ENCODE data around the gene MCTP2. TPM values are rescaled to one million over a fixed set of nuclear protein-coding genes. Genes with fewer than 3 reads are reported as not detected.
A peak's percentile ranks its signal among the peaks of the same experiment; 100 is the strongest.

MCTP2 gene
- polyA plus RNA-seq, 1 donor from 2014 or later = 12.2 TPM

DNA sequence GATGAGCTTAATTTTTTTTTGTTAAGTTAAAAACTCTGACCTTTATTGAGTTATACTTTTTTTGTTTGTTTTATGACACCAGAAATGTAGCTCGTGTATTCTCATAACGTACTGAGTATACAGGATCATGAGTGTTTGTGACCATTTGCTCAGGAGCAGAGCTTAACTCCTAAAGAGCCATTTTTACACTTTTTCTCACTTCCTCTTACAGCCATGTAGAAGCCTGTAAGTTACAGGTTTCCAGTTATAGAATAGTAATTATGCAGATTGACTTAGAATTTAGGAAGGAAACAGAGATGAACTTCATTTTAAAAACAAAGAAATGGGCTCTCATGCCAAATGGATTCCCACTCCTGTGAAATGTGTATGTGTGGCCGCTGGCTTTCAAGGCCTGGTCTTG, 151.7 kb downstream of the MCTP2 start:
- Mint-ChIP-seq H3K27ac (peak overlapping the region in 2 of 3 donors; percentile 2 to 46), H3K4me1 (peaks cover 19 to 26% (median 23%) of the 10 kb centered on the region in 3 donors), H3K27me3 (no peaks in the 10 kb centered on the region), H3K4me3 (no peak overlapping the region), H3K9me3 (no peaks in the 10 kb centered on the region), H3K36me3 (peaks cover 12% of the 10 kb centered on the region)

DNA sequence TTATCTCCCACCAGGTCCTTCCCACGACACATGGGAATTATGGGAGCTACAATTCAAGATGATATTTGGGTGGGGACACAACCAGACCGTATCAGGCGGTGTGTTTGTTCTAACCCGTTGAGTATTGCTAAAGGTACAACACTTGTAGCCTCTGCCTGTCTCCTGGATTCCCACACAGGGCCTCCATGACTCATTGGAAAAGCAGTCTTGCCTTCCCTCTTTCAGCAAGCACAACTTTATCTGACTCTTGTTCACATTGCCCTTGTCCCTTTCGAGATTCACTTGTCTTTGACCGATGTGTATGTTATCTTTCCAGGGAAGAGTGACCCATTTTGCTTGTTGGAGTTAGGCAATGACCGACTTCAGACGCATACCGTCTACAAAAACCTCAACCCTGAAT, 152.3 kb downstream of the MCTP2 start:
- Mint-ChIP-seq H3K9me3 (no peaks in the 10 kb centered on the region), H3K4me1 (peaks cover 19 to 29% (median 27%) of the 10 kb centered on the region in 3 donors), H3K4me3 (no peak overlapping the region), H3K27me3 (no peaks in the 10 kb centered on the region), H3K27ac (peak overlapping the region in 1 of 3 donors; percentile 2), H3K36me3 (peaks cover 12% of the 10 kb centered on the region)

DNA sequence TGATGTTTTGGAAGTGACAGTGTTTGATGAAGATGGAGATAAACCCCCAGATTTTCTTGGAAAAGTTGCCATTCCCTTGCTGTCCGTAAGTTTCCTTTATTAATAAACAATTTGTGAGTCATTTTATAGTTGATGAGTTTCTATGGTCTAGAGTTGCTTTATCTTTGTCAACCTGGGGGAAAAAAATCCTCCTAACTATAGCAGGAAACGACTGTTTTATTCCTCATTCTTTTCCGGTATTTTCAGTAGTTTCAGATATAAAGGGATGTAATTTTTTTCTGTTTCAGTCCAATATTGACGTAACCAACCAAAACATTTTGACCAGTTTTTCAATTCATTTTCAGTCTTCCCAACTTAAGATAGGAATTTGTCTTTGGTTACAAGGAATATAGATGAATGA, 154.1 kb downstream of the MCTP2 start:
- no peak overlapping the region for H3K4me3 Mint-ChIP-seq
- no peaks in the 10 kb centered on the region for H3K9me3 Mint-ChIP-seq
- peaks cover 12% of the 10 kb centered on the region for H3K36me3 Mint-ChIP-seq
- H3K27ac Mint-ChIP-seq = no peak overlapping the region
- peaks cover 19 to 32% (median 27%) of the 10 kb centered on the region in 3 donors for H3K4me1 Mint-ChIP-seq
- no peaks in the 10 kb centered on the region for H3K27me3 Mint-ChIP-seq

DNA sequence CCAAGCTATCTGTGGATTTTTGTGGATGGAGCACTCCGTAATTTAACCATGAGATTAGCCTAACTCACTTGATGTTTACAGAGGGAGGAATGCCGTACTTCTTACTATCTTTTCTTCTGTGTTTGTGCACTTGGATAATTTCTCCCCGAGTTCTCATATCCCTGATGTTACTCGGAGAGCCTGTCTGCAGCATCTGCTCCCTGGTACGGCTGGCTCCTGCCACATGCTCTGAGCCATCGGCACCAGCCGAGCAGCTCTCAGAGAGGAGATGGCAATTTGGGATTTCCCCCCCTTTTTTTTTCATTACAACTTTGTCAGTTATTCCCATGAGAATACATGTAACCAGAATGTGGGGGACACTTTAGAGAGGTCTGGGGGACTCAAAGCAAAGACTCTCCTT, 155.0 kb downstream of the MCTP2 start:
- H3K4me1 Mint-ChIP-seq = peaks cover 19 to 32% (median 27%) of the 10 kb centered on the region in 3 donors
- no peaks in the 10 kb centered on the region for H3K27me3 Mint-ChIP-seq
- peaks cover 13% of the 10 kb centered on the region for H3K36me3 Mint-ChIP-seq
- no peak overlapping the region for H3K4me3 Mint-ChIP-seq
- no peaks in the 10 kb centered on the region for H3K9me3 Mint-ChIP-seq
- peak overlapping the region in 1 of 3 donors; percentile 1 for H3K27ac Mint-ChIP-seq

DNA sequence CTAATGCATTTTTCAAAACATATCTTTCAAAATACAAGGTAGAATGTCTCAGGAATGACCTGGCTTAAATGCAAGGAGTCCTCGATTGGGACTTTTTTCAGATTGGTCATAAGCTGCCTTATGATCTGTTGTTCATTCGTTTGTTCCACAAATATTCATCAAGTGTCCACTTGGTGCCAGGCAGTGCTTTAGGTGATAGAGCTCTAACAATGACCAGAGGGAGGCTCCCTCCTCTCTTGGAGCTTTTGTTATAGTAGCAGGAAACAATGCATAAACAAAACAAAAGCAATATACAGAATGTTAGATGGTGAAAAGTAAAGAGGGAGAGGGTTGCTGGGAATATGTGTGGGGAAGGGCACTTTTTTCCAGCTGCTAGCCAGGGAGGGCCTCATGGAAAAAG, 156.1 kb downstream of the MCTP2 start:
- H3K27me3 Mint-ChIP-seq = no peaks in the 10 kb centered on the region
- H3K36me3 Mint-ChIP-seq = peaks cover 16% of the 10 kb centered on the region
- H3K4me3 Mint-ChIP-seq = peak overlapping the region in 3 of 4 donors; percentile 42 to 88 (median 84)
- peak overlapping the region; percentile 1 to 89 (median 63) for H3K27ac Mint-ChIP-seq
- no peaks in the 10 kb centered on the region for H3K9me3 Mint-ChIP-seq
- H3K4me1 Mint-ChIP-seq = peaks cover 19 to 29% (median 27%) of the 10 kb centered on the region in 3 donors

DNA sequence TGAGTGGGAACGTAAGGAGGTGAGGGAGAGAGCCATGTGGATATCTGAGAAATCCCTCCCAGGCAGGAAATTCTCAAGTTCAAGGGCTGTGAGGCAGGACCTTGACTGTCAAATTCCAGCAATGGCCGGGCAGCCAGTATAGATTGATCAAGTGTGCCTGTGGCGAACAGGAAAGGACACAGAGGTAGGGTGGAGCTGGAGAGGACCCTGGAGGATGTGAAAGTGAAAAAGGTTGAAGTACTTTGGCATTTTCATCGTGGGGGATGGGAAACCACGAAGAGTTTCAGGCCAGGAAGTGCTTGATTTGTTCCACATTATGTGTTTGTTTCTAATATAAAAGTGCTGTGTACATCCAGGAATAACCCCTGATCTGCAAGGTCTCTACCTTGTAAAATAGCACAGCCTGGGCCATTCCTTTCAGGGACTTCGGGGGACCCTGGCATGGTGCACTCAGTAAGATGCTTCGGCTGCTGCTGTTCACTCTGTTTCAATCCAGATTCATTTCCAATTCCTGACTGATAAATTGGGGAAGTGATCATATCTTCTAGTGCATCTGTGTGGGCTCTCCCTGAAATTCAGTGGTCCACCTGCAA, 156.6 kb downstream of the MCTP2 start:
- H3K27ac Mint-ChIP-seq = peak overlapping the region; percentile 1 to 89 (median 63)
- no peaks in the 10 kb centered on the region for H3K9me3 Mint-ChIP-seq
- H3K4me3 Mint-ChIP-seq = peak overlapping the region in 3 of 4 donors; percentile 42 to 88 (median 84)
- no peaks in the 10 kb centered on the region for H3K27me3 Mint-ChIP-seq
- peaks cover 16% of the 10 kb centered on the region for H3K36me3 Mint-ChIP-seq
- H3K4me1 Mint-ChIP-seq = peaks cover 15 to 26% (median 23%) of the 10 kb centered on the region in 3 donors

DNA sequence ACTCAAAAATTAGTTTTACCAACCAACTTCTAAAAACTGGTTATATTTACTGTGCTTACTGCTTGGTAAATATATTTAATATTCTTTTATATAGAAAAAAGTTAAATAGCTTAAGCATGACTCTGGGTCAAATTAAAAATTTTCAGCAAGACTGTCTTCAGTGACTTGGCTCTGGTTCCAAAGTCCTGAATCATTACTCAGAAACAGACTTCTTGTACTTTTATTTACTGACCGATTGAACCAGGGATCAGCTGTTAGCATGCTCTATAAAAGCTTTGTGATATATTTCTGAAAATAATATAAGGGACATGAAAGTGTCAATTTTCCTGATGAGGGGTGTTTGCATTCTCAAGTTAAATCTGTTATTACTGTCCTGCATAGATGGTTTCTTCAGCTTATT, 164.3 kb downstream of the MCTP2 start:
- H3K4me1 Mint-ChIP-seq = no peaks in the 10 kb centered on the region
- no peaks in the 10 kb centered on the region for H3K27me3 Mint-ChIP-seq
- no peaks in the 10 kb centered on the region for H3K9me3 Mint-ChIP-seq
- H3K4me3 Mint-ChIP-seq = no peak overlapping the region
- H3K27ac Mint-ChIP-seq = no peak overlapping the region
- H3K36me3 Mint-ChIP-seq = peaks cover 12% of the 10 kb centered on the region

DNA sequence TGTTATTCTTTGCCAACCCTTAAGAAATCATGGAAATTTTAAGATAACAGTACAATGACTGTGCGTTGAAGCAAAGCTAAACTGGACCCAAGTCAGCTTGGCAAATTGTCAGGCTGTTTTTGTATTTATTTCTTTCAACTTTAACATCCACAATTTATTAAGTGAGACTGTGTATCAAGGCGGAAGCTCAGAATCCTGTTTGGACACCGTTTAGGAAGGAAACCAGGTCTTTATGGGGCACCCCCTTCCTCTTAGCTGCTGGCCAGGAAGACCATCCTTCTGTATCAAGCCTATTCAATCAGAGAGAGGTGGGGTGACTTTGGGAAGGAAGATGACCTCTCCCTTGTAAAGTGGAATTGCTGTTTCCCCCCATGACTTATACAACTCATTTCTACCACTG, 166.0 kb downstream of the MCTP2 start:
- Mint-ChIP-seq H3K27me3 (no peaks in the 10 kb centered on the region), H3K9me3 (no peaks in the 10 kb centered on the region), H3K4me3 (no peak overlapping the region), H3K27ac (no peak overlapping the region), H3K4me1 (no peaks in the 10 kb centered on the region), H3K36me3 (peaks cover 11% of the 10 kb centered on the region)

DNA sequence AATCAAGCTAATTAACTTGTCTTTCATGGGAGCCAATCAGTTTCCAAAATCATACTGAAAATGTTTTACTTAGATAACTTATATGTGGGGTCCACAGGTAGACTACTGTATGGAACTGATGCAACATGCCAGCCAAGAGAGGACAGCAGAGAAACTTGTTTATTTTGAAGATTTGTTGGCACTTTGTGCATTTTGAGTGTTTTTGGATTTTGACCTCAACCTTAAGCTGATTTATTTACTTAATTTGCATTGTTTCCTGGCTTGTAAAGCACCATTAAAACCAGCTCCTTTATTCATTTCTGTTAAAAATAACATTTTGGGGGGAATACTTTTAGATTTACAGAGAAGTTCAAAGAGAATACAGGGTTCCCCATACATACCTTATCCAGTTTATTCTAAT, 166.6 kb downstream of the MCTP2 start:
- Mint-ChIP-seq H3K36me3 (peaks cover 14% of the 10 kb centered on the region), H3K27me3 (no peaks in the 10 kb centered on the region), H3K4me1 (no peaks in the 10 kb centered on the region), H3K9me3 (no peaks in the 10 kb centered on the region), H3K27ac (no peak overlapping the region), H3K4me3 (no peak overlapping the region)

DNA sequence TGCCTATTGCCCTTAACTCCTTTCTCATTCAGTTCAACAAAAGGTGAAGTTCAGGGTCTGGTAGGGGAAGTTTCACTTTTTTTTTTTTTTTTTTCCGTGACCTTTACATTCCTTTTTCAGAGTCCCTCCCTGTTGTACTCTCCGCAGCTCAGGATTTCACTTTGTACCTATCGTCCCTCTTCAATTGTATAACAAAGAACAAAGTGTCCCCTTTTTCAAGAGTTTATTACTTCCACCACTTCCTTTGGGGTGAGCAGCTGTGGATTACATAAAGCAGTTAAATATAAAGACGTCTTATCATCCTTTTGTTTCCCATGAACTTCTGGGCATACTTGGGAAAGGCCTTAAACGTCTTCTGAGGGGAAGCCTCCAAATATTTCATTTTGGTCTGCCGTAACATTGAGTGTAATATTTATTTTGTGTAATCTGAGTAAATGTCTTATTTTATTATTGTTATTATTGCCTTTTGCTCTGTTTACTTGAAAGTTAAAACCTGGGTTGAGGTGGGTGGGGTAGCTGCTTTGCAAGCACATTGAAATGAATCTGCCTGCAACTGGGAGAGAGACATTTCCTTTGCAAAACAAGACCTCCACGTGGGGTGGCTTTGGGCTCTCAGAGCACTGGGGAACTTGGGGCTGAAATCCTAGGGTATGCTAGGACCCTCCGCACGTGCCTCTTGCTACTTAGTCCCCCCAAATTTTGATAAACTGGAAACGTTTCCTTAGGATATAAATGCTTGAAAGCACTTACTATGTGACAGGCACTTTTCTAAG, 169.4 kb downstream of the MCTP2 start:
- H3K27me3 Mint-ChIP-seq = no peaks in the 10 kb centered on the region
- peaks cover 12% of the 10 kb centered on the region for H3K36me3 Mint-ChIP-seq
- no peaks in the 10 kb centered on the region for H3K9me3 Mint-ChIP-seq
- H3K27ac Mint-ChIP-seq = no peak overlapping the region
- no peaks in the 10 kb centered on the region for H3K4me1 Mint-ChIP-seq
- H3K4me3 Mint-ChIP-seq = no peak overlapping the region

DNA sequence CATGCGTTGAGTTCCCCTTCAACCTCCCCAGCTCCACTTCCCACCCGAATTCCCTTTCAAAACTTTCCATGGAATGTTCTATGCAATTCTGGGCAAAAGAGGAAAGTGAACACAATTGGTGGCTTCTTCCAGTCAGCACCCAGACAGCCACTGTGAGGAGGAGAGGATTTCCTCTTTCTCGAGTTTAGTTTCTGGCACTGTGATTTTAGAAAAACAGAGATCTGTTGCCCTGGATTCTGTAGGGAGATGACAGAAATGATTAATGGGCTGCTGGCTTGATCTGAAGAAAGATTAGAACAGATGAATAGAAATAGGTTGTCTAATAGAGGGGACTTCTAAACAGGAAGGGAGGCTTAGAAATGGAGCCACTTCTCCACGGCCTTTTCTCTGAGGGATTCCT, 172.0 kb downstream of the MCTP2 start:
- Mint-ChIP-seq H3K27me3 (no peaks in the 10 kb centered on the region), H3K4me1 (no peaks in the 10 kb centered on the region), H3K9me3 (no peaks in the 10 kb centered on the region), H3K4me3 (no peak overlapping the region), H3K36me3 (peaks cover 10% of the 10 kb centered on the region), H3K27ac (no peak overlapping the region)

DNA sequence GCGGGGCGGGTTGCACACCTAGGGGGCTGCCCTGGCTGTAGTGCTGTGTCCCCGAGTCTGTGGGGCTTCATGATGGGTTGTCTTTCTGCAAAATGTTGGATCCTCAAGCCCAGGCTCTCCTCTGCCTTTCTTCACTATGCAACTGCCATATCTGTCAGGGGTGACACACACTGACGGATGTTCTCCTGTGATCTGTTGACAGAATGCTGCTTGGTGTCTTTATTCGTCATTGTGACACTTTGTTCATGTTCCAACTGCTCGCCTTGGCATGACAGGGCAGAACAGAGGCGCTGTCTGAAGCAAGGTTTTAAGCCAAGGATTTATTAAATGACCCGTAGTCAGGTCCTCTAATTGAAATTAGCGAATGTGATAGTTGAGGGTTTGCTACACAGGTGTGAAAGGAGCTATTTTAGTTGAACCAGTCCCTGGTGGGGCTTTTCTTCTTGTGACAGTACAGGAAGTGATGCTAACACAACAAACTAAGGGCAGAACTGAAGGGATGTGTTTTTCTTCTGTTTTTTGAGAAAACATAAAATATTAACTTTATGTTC, 173.4 kb downstream of the MCTP2 start:
- Mint-ChIP-seq H3K36me3 (peaks cover 16% of the 10 kb centered on the region), H3K9me3 (no peaks in the 10 kb centered on the region), H3K4me3 (no peak overlapping the region), H3K27ac (no peak overlapping the region), H3K27me3 (no peaks in the 10 kb centered on the region), H3K4me1 (no peaks in the 10 kb centered on the region)

DNA sequence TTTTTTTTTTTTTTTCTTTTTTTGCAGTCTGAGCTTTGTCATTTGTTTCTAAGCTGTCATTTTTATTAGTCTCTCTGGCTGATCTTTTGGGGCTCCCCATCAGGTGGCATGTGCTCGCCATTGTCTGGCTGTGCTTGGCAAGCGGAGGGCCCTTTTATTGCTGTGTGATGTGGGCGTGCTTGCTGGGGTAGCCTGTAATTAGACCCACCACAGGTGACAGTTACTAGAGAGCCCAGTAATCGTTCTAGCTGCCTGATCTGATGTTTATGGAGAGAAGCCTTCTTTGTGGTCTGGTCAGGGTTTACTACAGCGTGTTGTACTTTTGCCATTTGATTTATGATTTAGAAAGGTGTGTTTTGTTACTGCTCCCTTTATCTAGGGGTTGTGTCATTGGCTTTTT, 179.9 kb downstream of the MCTP2 start:
- H3K4me3 Mint-ChIP-seq = no peak overlapping the region
- peaks cover 8% of the 10 kb centered on the region for H3K36me3 Mint-ChIP-seq
- peaks cover 3 to 7% (median 5%) of the 10 kb centered on the region in 3 donors for H3K4me1 Mint-ChIP-seq
- no peaks in the 10 kb centered on the region for H3K9me3 Mint-ChIP-seq
- no peak overlapping the region for H3K27ac Mint-ChIP-seq
- no peaks in the 10 kb centered on the region for H3K27me3 Mint-ChIP-seq

DNA sequence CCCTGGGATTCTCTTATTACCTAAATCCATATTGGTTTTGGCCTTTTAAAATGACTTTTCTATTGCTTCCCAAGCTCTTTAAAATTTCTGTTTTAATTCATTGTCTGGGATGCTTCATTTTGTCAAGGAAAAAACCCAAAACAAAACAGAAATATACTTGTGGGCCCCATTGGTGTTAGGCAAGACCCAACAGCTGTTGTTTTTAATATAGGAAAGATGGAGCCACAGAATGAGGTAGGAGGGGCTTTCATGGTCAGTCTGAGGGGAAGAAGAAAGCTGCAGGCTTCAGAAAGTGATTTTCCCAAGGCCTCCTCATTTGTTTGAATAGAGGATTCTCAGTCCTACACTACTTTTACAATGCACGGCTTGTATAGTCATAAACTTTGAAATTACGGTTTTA, 180.5 kb downstream of the MCTP2 start:
- Mint-ChIP-seq H3K27me3 (no peaks in the 10 kb centered on the region), H3K4me3 (no peak overlapping the region), H3K27ac (no peak overlapping the region), H3K9me3 (no peaks in the 10 kb centered on the region), H3K36me3 (peaks cover 8% of the 10 kb centered on the region), H3K4me1 (peaks cover 3 to 7% (median 5%) of the 10 kb centered on the region in 3 donors)

DNA sequence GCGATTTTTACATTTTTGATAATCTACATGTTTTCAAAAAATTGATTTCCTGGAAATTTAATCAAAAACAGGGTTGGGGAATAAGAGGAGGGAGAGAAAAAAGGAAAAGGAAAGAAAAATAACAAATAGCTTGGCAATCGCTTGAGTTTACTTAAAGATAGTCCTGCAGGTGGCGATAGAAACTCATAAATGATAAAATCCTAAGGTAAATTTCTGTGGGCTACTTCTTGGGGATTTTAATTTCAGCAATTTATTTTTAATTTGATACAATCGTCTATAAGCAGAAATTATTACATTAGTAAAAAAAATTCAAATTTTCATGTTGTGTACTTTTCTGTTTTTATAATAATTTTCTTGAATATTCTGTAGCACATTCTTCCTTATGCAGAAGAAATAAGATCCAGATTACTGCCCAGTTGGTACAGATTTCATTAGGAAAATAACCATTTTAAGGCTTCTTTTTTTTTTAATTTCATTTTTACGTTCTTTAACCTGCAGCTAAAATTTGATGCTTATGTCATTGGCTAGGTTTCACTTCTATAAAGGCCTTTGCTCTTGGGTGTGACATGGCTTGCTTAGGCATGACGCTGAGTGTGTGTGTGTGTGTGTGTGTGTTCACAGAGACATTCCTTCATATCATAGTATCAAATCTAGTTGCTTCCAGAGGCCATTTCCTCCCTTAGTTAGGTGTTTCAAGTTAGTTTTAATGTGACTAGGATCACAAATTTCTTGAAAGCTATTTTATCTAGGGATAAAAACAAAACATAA, 181.8 kb downstream of the MCTP2 start:
- peaks cover 7% of the 10 kb centered on the region for H3K36me3 Mint-ChIP-seq
- H3K27ac Mint-ChIP-seq = peak overlapping the region in 1 of 3 donors; percentile 31

More for the DNA sequence above, 181.8 kb downstream of the MCTP2 start:
- peak overlapping the region in 1 of 4 donors; percentile 44 for H3K4me3 Mint-ChIP-seq
- H3K27me3 Mint-ChIP-seq = no peaks in the 10 kb centered on the region
- H3K4me1 Mint-ChIP-seq = peaks cover 3 to 7% (median 5%) of the 10 kb centered on the region in 3 donors
- no peaks in the 10 kb centered on the region for H3K9me3 Mint-ChIP-seq
